A549 (cell line): ENCODE results near the gene RNF213. TPM values are rescaled to one million over a fixed set of nuclear protein-coding genes. Genes with fewer than 3 reads are reported as not detected.

Experiments used
- ATAC-seq, 2 experiments: fragments of 200-7000 bp in 1 of 2; fragments of >200 bp in 1 of 2; cut with Nextera tagmentation in 1 of 2; cut with Tn5 transposase in 1 of 2; 3 replicates each; pipeline versions ENCODE4 v1.8.0 to v1.9.1; 2018 to 2020; ENCODE audit warnings: mild to moderate bottlenecking in 1 of 2, moderate library complexity in 1 of 2
- CTCF ChIA-PET: fragments of 300-600 bp; sonication (Branson Sonifier 250); formaldehyde crosslinking; extraction: SDS; loops from one replicate; lab custom pipeline; 2021; ENCODE audit warnings: antibody characterized with exemption, inconsistent platforms; lab: Yijun Ruan, JAX
- POLR2A ChIA-PET: fragments of 350-600 bp; formaldehyde crosslinking; extraction: SDS; loops from one replicate; lab custom pipeline; 2021; ENCODE audit warnings: antibody characterized with exemption, inconsistent platforms; lab: Yijun Ruan, JAX
- DNase-seq, 2 experiments: peaks; one replicate each; pipeline versions ENCODE4 v3.0.0 to v3.0.0-alpha.2; 2011 to 2016; ENCODE audit warnings: low read depth in 1 of 2, low spot score in 1 of 2
- FAIRE-seq: peaks from 2 replicates; lab custom pipeline; 2011; peaks lifted over from hg19 to GRCh38; lab: Jason Lieb, UNC
- H3K27ac ChIP-seq, 2 experiments: fragments of >200 bp; sonication (Bioruptor Twin); formaldehyde crosslinking; 3 replicates each; pipeline ENCODE4 v1.5.1; 2016 to 2017
- H3K4me1 ChIP-seq: fragments of >200 bp; sonication (Bioruptor Twin); formaldehyde crosslinking; 3 replicates; pipeline ENCODE4 v1.6.1; 2016
- H3K4me2 ChIP-seq: fragments of >200 bp; sonication (Bioruptor Twin); formaldehyde crosslinking; 3 replicates; pipeline ENCODE4 v1.6.1; 2016
- H3K4me3 ChIP-seq: fragments of >200 bp; sonication (Bioruptor Twin); formaldehyde crosslinking; 3 replicates; pipeline ENCODE4 v1.5.1; 2016
- H3K9me3 ChIP-seq: fragments of >200 bp; sonication (Bioruptor Twin); formaldehyde crosslinking; 3 replicates; pipeline ENCODE4 v1.6.1; 2016
- ATOH8 ChIP-seq: fragments of 250-450 bp; sonication (Bioruptor Pico); IDR thresholded peaks from 2 replicates; pipeline ENCODE4 v1.5.0; 2020; ENCODE audit warnings: low read depth, mild to moderate bottlenecking, moderate library complexity
- CBX2 ChIP-seq: fragments of 200-600 bp; sonication (generic); IDR thresholded peaks from 2 replicates; pipeline ENCODE4 v1.6.1; 2016; ENCODE audit warnings: low read depth, mild to moderate bottlenecking, borderline replicate concordance
- CBX8 ChIP-seq: fragments of 200-600 bp; sonication (generic); IDR thresholded peaks from 2 replicates; pipeline ENCODE4 v1.6.1; 2016
- CHD2 ChIP-seq: fragments of 150-350 bp; IDR thresholded peaks from 2 replicates; pipeline ENCODE4 v1.6.1; 2014; ENCODE audit warnings: low read length; ENCODE audit not compliant: partially characterized antibody
- FOSB ChIP-seq: fragments of 250-450 bp; sonication (Bioruptor Pico); IDR thresholded peaks from 2 replicates; pipeline ENCODE4 v1.5.0; 2020; ENCODE audit warnings: mild to moderate bottlenecking, moderate library complexity
- FOSL2 ChIP-seq, 2 experiments: fragments of 450-650 bp in 1 of 2; fragments of >200 bp in 1 of 2; sonication (Bioruptor Twin) in 1 of 2; formaldehyde crosslinking; IDR thresholded peaks; 2 replicates each; pipeline versions ENCODE4 v1.5.0 to v1.6.1; 2016 to 2020; ENCODE audit warnings: mild to moderate bottlenecking in 1 of 2, moderate library complexity in 1 of 2
- FOXS1 ChIP-seq: fragments of 250-450 bp; sonication (Bioruptor Pico); IDR thresholded peaks from 2 replicates; pipeline ENCODE4 v1.5.0; 2020; ENCODE audit warnings: mild to moderate bottlenecking, moderate library complexity
- HOXA7 ChIP-seq: fragments of 250-450 bp; sonication (Bioruptor Pico); IDR thresholded peaks from 2 replicates; pipeline ENCODE4 v1.5.0; 2020; ENCODE audit warnings: mild to moderate bottlenecking, moderate library complexity
- JUN ChIP-seq, 2 experiments: fragments of >200 bp; sonication (Bioruptor Twin); formaldehyde crosslinking; IDR thresholded peaks; 2 replicates in 1 of 2; 3 replicates in 1 of 2; pipeline ENCODE4 v1.6.1; 2016 to 2017
- JUNB ChIP-seq: fragments of >200 bp; sonication (Bioruptor Twin); formaldehyde crosslinking; IDR thresholded peaks from 2 replicates; pipeline ENCODE4 v1.6.1; 2016
- MAZ ChIP-seq: fragments of 150-350 bp; IDR thresholded peaks from 2 replicates; pipeline ENCODE4 v1.6.1; 2014; ENCODE audit warnings: antibody characterized with exemption, low read depth, low read length, borderline replicate concordance
- MYC ChIP-seq: IDR thresholded peaks from 2 replicates; pipeline ENCODE4 v1.6.1; 2012; ENCODE audit warnings: mild to moderate bottlenecking, inconsistent platforms, low read length, improper control_type of control experiment, borderline replicate concordance
- NR3C1 ChIP-seq: fragments of >200 bp; sonication (Bioruptor Twin); formaldehyde crosslinking; IDR thresholded peaks from 3 replicates; pipeline ENCODE4 v1.6.1; 2017
- PBX3 ChIP-seq: IDR thresholded peaks from 2 replicates; pipeline ENCODE4 v1.6.1; 2012
- POLR2A ChIP-seq: IDR thresholded peaks from 2 replicates; pipeline ENCODE4 v1.6.1; 2012; ENCODE audit warnings: mild to moderate bottlenecking, low read length
- POLR2AphosphoS2 ChIP-seq: conservative IDR thresholded peaks from 2 replicates; pipeline ENCODE4 v1.6.1; 2012; ENCODE audit warnings: low read length, improper control_type of control experiment, inconsistent platforms
- RAD21 ChIP-seq, 2 experiments: fragments of >200 bp in 1 of 2; sonication (Bioruptor Twin) in 1 of 2; formaldehyde crosslinking in 1 of 2; IDR thresholded peaks in 1 of 2; conservative IDR thresholded peaks in 1 of 2; 2 replicates in 1 of 2; 3 replicates in 1 of 2; pipeline ENCODE4 v1.6.1; 2012 to 2018; ENCODE audit warnings: inconsistent platforms in 1 of 2
- RARB ChIP-seq: fragments of 250-450 bp; sonication (Bioruptor Pico); IDR thresholded peaks from 2 replicates; pipeline ENCODE4 v1.8.0; 2021; ENCODE audit warnings: mild to moderate bottlenecking, moderate library complexity
- RCOR1 ChIP-seq: fragments of 150-350 bp; IDR thresholded peaks from 2 replicates; pipeline ENCODE4 v1.6.1; 2014; ENCODE audit warnings: antibody characterized with exemption, low read length, low read depth
- RNF2 ChIP-seq: fragments of 200-600 bp; sonication (generic); IDR thresholded peaks from 2 replicates; pipeline ENCODE4 v1.6.1; 2016; ENCODE audit warnings: low read depth, mild to moderate bottlenecking, antibody characterized with exemption, moderate library complexity, borderline replicate concordance
- TP53 ChIP-seq: fragments of 250-450 bp; sonication (Bioruptor Pico); IDR thresholded peaks from 2 replicates; pipeline ENCODE4 v1.5.0; 2021; ENCODE audit warnings: mild to moderate bottlenecking, moderate library complexity
- ZC3H11A ChIP-seq: fragments of 450-650 bp; IDR thresholded peaks from 2 replicates; pipeline ENCODE4 v1.6.1; 2014; ENCODE audit warnings: antibody characterized with exemption, mild to moderate bottlenecking
- WGBS: methylation state at CpG from one replicate; pipeline ENCODE4 v1.1.6; 2017; ENCODE audit errors: missing lambda C conversion rate; 5-methylcytosine and 5-hydroxymethylcytosine counted together
- polyA plus RNA-seq, 4 experiments: library from polyadenylated mRNA; depleted of rRNA in 3 of 4; stranded (reverse); fragments of >200 nt; fragmentation: RNase III in 1 of 4; extraction: RNeasy Plus Mini Kit Qiagen cat#74134 plus additional on column Dnase treatment in 1 of 4; gene quantifications; 2 replicates in 3 of 4; 3 replicates in 1 of 4; pipeline ENCODE4 v1.2.3, GENCODE V29; 2011 to 2017
- TF ChIP-seq, protein P1 (sequence below): fragments of >200 bp; sonication (Bioruptor Twin); formaldehyde crosslinking; IDR thresholded peaks from 3 replicates; pipeline ENCODE4 v1.6.1; 2016
- TF ChIP-seq, protein P2 (sequence below): fragments of 150-350 bp; IDR thresholded peaks from 2 replicates; pipeline ENCODE4 v1.6.1; 2014; ENCODE audit warnings: low read depth, mild to moderate bottlenecking, low read length
- TF ChIP-seq, protein P3 (sequence below): IDR thresholded peaks from 2 replicates; pipeline ENCODE4 v1.6.1; 2012; ENCODE audit warnings: low read depth, borderline replicate concordance

The RNF213 gene
- polyA plus RNA-seq, 2 of the 4 experiments (the other 2 are of a cell fraction): 59.1 to 127 TPM

GRCh38 chr17:80287806-80288567 lies 27.3 kb downstream of the RNF213 start:
- H3K27ac ChIP-seq: peak overlapping the region in 1 of 2 experiments; percentile 29; a peak in 1 of 6 replicates
- 93% methylated on average over 20 of the region's 22 CpGs for WGBS
- FAIRE-seq (no peak), ATAC-seq (no peak), DNase-seq (no peak)
- POLR2A ChIA-PET: interaction anchor here (1.1 kb wide), 1 partner anchor 26 kb away, joined by 4 read pairs; no protein-coding TSS in a partner anchor
- no peaks in the 10 kb centered on the region for H3K4me1 ChIP-seq
- no peak overlapping the region for H3K4me3 ChIP-seq
- H3K4me2 ChIP-seq: no peak overlapping the region
- CTCF ChIA-PET: interaction anchor here (0.6 to 1.5 kb wide), 6 partner anchors 9 to 187 kb away, joined by 3 to 7 read pairs (median 3); partner anchors contain the start of gene GAA
- TF ChIP-seq CBX2 (no peak), CBX8 (no peak), MAZ (no peak), TP53 (no peak), NR3C1 (no peak), FOSL2 (IDR thresholded peaks at IDR 0.05) (no peak), FOSL2 (CRISPR knock-in tag; IDR thresholded peaks at IDR 0.05) (peak; percentile 39; the same call in 1 of the 2 replicates)
- TF ChIP-seq, protein P1, sequence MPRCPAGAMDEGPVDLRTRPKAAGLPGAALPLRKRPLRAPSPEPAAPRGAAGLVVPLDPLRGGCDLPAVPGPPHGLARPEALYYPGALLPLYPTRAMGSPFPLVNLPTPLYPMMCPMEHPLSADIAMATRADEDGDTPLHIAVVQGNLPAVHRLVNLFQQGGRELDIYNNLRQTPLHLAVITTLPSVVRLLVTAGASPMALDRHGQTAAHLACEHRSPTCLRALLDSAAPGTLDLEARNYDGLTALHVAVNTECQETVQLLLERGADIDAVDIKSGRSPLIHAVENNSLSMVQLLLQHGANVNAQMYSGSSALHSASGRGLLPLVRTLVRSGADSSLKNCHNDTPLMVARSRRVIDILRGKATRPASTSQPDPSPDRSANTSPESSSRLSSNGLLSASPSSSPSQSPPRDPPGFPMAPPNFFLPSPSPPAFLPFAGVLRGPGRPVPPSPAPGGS: no peak
- H3K9me3 ChIP-seq: no peaks in the 10 kb centered on the region

DNA sequence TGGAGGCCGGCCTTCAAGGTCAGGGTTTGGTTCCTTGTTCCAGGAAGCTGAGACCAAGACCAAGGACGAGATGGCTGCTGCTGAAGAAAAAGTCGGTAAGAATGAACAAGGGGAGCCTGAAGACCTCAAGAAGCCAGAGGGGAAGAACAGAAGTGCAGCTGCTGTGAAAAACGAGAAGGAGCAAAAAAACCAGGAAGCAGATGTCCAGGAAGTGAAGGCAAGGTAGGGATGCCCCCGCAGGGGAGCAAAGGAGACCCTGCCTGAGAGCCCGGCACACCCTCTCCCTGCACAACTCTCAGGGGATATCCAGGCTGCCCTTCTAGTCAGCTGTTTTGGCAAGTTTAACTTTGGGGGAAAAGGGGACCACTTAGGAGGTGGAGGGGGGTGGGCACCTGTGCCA lies 29.0 kb downstream of the RNF213 start:
- no peak overlapping the region for H3K4me3 ChIP-seq
- no peaks in the 10 kb centered on the region for H3K4me1 ChIP-seq
- H3K4me2 ChIP-seq: no peak overlapping the region
- ChIA-PET POLR2A (no interaction called here), CTCF (interaction anchor here (0.6 kb wide), 1 partner anchor 8 kb away, joined by 3 read pairs; no protein-coding TSS in a partner anchor)
- H3K27ac ChIP-seq: no peak overlapping the region
- WGBS: 86% methylated on average over 6 of the region's 6 CpGs
- ATAC-seq (no peak), DNase-seq (no peak), FAIRE-seq (no peak)
- H3K9me3 ChIP-seq: no peaks in the 10 kb centered on the region
- TF ChIP-seq RNF2 (no peak), POLR2AphosphoS2 (no peak), POLR2A (no peak), HOXA7 (no peak), FOXS1 (no peak), PBX3 (no peak), JUN (IDR thresholded peaks at IDR 0.05) (no peak), MYC (no peak), RAD21 (conservative IDR thresholded peaks at IDR 0.05 in 1 of 2, IDR thresholded peaks at IDR 0.05 in 1 of 2) (no peak), RCOR1 (no peak), ATOH8 (CRISPR knock-in tag) (no peak), FOSB (CRISPR knock-in tag) (no peak), CHD2 (no peak), ZC3H11A (no peak), MAZ (no peak), CBX2 (no peak), JUNB (no peak), RARB (no peak)
- TF ChIP-seq, protein P2, sequence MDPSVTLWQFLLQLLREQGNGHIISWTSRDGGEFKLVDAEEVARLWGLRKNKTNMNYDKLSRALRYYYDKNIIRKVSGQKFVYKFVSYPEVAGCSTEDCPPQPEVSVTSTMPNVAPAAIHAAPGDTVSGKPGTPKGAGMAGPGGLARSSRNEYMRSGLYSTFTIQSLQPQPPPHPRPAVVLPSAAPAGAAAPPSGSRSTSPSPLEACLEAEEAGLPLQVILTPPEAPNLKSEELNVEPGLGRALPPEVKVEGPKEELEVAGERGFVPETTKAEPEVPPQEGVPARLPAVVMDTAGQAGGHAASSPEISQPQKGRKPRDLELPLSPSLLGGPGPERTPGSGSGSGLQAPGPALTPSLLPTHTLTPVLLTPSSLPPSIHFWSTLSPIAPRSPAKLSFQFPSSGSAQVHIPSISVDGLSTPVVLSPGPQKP: no peak
- TF ChIP-seq, protein P3, sequence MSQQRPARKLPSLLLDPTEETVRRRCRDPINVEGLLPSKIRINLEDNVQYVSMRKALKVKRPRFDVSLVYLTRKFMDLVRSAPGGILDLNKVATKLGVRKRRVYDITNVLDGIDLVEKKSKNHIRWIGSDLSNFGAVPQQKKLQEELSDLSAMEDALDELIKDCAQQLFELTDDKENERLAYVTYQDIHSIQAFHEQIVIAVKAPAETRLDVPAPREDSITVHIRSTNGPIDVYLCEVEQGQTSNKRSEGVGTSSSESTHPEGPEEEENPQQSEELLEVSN: no peak
